Neural cell (in vitro differentiated cells): ENCODE results near the gene CASTOR1.

Experiments
- EP300 ChIP-seq: fragments of 450-650 bp; conservative IDR thresholded peaks from 2 replicates; pipeline ENCODE4 v1.6.1; 2014; ENCODE audit warnings: antibody characterized with exemption, mild to moderate bottlenecking, moderate library complexity; ENCODE audit not compliant: poor library complexity, severe bottlenecking
- SMC3 ChIP-seq: fragments of 450-650 bp; conservative IDR thresholded peaks from 2 replicates; pipeline ENCODE4 v1.6.1; 2014; ENCODE audit warnings: antibody characterized with exemption, mild to moderate bottlenecking, moderate library complexity; ENCODE audit not compliant: poor library complexity
- TAF1 ChIP-seq: IDR thresholded peaks from 2 replicates; pipeline ENCODE4 v1.6.1; 2012; ENCODE audit warnings: low read depth
- TF ChIP-seq, protein P1 (sequence below): fragments of 450-650 bp; IDR thresholded peaks from 2 replicates; pipeline ENCODE4 v1.5.1; 2014; ENCODE audit warnings: antibody characterized with exemption, mild to moderate bottlenecking, moderate library complexity; ENCODE audit not compliant: poor library complexity, severe bottlenecking

- TF ChIP-seq, protein P1, sequence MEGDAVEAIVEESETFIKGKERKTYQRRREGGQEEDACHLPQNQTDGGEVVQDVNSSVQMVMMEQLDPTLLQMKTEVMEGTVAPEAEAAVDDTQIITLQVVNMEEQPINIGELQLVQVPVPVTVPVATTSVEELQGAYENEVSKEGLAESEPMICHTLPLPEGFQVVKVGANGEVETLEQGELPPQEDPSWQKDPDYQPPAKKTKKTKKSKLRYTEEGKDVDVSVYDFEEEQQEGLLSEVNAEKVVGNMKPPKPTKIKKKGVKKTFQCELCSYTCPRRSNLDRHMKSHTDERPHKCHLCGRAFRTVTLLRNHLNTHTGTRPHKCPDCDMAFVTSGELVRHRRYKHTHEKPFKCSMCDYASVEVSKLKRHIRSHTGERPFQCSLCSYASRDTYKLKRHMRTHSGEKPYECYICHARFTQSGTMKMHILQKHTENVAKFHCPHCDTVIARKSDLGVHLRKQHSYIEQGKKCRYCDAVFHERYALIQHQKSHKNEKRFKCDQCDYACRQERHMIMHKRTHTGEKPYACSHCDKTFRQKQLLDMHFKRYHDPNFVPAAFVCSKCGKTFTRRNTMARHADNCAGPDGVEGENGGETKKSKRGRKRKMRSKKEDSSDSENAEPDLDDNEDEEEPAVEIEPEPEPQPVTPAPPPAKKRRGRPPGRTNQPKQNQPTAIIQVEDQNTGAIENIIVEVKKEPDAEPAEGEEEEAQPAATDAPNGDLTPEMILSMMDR, result no peak
- TF ChIP-seq SMC3 (no peak), TAF1 (no peak), EP300 (no peak)
These were observed 28.5 kb upstream of the CASTOR1 start for GRCh38 chr22:30317778-30318177.
